Measurements from ENCODE around the gene PNPLA1. TPM values are rescaled to one million over a fixed set of nuclear protein-coding genes. Genes with fewer than 3 reads are reported as not detected.

The PNPLA1 gene
- total RNA-seq, 1 donor from 2014 or later = 0.14 TPM

Other genes starting within 250 kb of the PNPLA1 start
- not detected for gene SLC26A8, start 245.4 kb upstream of the PNPLA1 start, total RNA-seq
- 62.7 TPM for gene MAPK14, start 242.3 kb upstream of the PNPLA1 start, total RNA-seq
- gene MAPK13, start 139.5 kb upstream of the PNPLA1 start, total RNA-seq = 72.2 TPM
- 47.0 TPM for gene BRPF3, start 73.3 kb upstream of the PNPLA1 start, total RNA-seq
- 7.4 TPM for gene BNIP5, start 66.8 kb downstream of the PNPLA1 start, total RNA-seq
- gene ETV7, start 117.6 kb downstream of the PNPLA1 start, total RNA-seq = 2.5 TPM
- not detected for gene PXT1, start 172.8 kb downstream of the PNPLA1 start, total RNA-seq
- 37.2 TPM for gene KCTD20, start 172.9 kb downstream of the PNPLA1 start, total RNA-seq